COLO668 (cell line): ENCODE data around the gene MACROD1.
A peak's percentile ranks its signal among the peaks of the same experiment; 100 is the strongest.

Experiments used
- DNase-seq: peaks from one replicate; lab custom pipeline; 2025; ENCODE audit not compliant: unreplicated experiment; lab: John Stamatoyannopoulos, UW

MACROD1 gene

GRCh38 chr11:64152841-64153691 lies 12.8 kb downstream of the MACROD1 start:
- peak; percentile 55 for DNase-seq

GRCh38 chr11:64151337-64151736 lies 14.6 kb downstream of the MACROD1 start:
- no peak for DNase-seq

- DNase-seq = peak; percentile 14
Measured at GRCh38 chr11:64150481-64151239, 15.3 kb downstream of the MACROD1 start.

- no peak for DNase-seq
Measured at GRCh38 chr11:64150051-64150450, 15.9 kb downstream of the MACROD1 start.

GRCh38 chr11:64148917-64149617 lies 16.8 kb downstream of the MACROD1 start:
- no peak for DNase-seq

GRCh38 chr11:64148226-64148916 lies 17.5 kb downstream of the MACROD1 start:
- DNase-seq = peak; percentile 74

GRCh38 chr11:64146036-64146955 lies 19.6 kb downstream of the MACROD1 start:
- peak; percentile 64 for DNase-seq

GRCh38 chr11:64144587-64145472 lies 21.1 kb downstream of the MACROD1 start:
- no peak for DNase-seq

GRCh38 chr11:64141081-64141783 lies 24.7 kb downstream of the MACROD1 start:
- DNase-seq = no peak

- no peak for DNase-seq
Measured at GRCh38 chr11:64140082-64140481, 25.8 kb downstream of the MACROD1 start.

GRCh38 chr11:64139049-64139448 lies 26.9 kb downstream of the MACROD1 start:
- DNase-seq = no peak

GRCh38 chr11:64138398-64138797 lies 27.5 kb downstream of the MACROD1 start:
- no peak for DNase-seq

GRCh38 chr11:64136765-64137441 lies 29.0 kb downstream of the MACROD1 start:
- DNase-seq = no peak

- no peak for DNase-seq
Measured at GRCh38 chr11:64135711-64136110, 30.2 kb downstream of the MACROD1 start.

- DNase-seq = no peak
Measured at GRCh38 chr11:64134963-64135362, 30.9 kb downstream of the MACROD1 start.

- no peak for DNase-seq
Measured at GRCh38 chr11:64132982-64133705, 32.8 kb downstream of the MACROD1 start.

- DNase-seq = no peak
Measured at GRCh38 chr11:64132191-64132771, 33.6 kb downstream of the MACROD1 start.
